ENCODE measurements around the gene NLRC5.

The NLRC5 gene

GRCh38 chr16:57024894-57025680, 35.7 kb downstream of the NLRC5 start:
- Mint-ChIP-seq H3K9me3 (no peaks in the 10 kb centered on the region), H3K36me3 (ENCODE audit: low read depth) (no peaks in the 10 kb centered on the region), H3K27ac (no peak overlapping the region), H3K27me3 (ENCODE audit: low read depth) (peaks cover 21% of the 10 kb centered on the region), H3K4me3 (no peak overlapping the region), H3K4me1 (no peaks in the 10 kb centered on the region)
- TF ChIP-seq, protein P1, sequence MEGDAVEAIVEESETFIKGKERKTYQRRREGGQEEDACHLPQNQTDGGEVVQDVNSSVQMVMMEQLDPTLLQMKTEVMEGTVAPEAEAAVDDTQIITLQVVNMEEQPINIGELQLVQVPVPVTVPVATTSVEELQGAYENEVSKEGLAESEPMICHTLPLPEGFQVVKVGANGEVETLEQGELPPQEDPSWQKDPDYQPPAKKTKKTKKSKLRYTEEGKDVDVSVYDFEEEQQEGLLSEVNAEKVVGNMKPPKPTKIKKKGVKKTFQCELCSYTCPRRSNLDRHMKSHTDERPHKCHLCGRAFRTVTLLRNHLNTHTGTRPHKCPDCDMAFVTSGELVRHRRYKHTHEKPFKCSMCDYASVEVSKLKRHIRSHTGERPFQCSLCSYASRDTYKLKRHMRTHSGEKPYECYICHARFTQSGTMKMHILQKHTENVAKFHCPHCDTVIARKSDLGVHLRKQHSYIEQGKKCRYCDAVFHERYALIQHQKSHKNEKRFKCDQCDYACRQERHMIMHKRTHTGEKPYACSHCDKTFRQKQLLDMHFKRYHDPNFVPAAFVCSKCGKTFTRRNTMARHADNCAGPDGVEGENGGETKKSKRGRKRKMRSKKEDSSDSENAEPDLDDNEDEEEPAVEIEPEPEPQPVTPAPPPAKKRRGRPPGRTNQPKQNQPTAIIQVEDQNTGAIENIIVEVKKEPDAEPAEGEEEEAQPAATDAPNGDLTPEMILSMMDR (IDR thresholded peaks at IDR 0.05; ENCODE audit: unreplicated experiment in 3 of 3), result no peak

- no peak overlapping the region for H3K27ac Mint-ChIP-seq
- peaks cover 20% of the 10 kb centered on the region for H3K27me3 Mint-ChIP-seq (ENCODE audit: low read depth)
- TF ChIP-seq, protein P1 (IDR thresholded peaks at IDR 0.05; ENCODE audit: unreplicated experiment in 3 of 3), result no peak
- H3K36me3 Mint-ChIP-seq (ENCODE audit: low read depth), result no peaks in the 10 kb centered on the region
- no peaks in the 10 kb centered on the region for H3K9me3 Mint-ChIP-seq
- no peaks in the 10 kb centered on the region for H3K4me1 Mint-ChIP-seq
- no peak overlapping the region for H3K4me3 Mint-ChIP-seq
Measured at GRCh38 chr16:57025941-57026777, 36.8 kb downstream of the NLRC5 start.

GRCh38 chr16:57026778-57027062, 37.4 kb downstream of the NLRC5 start:
- H3K36me3 Mint-ChIP-seq (ENCODE audit: low read depth), result no peaks in the 10 kb centered on the region
- H3K4me1 Mint-ChIP-seq, result no peaks in the 10 kb centered on the region
- TF ChIP-seq, protein P1 (IDR thresholded peaks at IDR 0.05; ENCODE audit: unreplicated experiment in 3 of 3), result no peak
- H3K9me3 Mint-ChIP-seq, result no peaks in the 10 kb centered on the region
- no peak overlapping the region for H3K27ac Mint-ChIP-seq
- peaks cover 24% of the 10 kb centered on the region for H3K27me3 Mint-ChIP-seq (ENCODE audit: low read depth)
- H3K4me3 Mint-ChIP-seq, result no peak overlapping the region

GRCh38 chr16:57027067-57027466, 37.7 kb downstream of the NLRC5 start:
- H3K27me3 Mint-ChIP-seq (ENCODE audit: low read depth), result peaks cover 28% of the 10 kb centered on the region
- TF ChIP-seq, protein P1 (IDR thresholded peaks at IDR 0.05; ENCODE audit: unreplicated experiment in 3 of 3), result no peak
- H3K4me3 Mint-ChIP-seq, result no peak overlapping the region
- no peaks in the 10 kb centered on the region for H3K36me3 Mint-ChIP-seq (ENCODE audit: low read depth)
- no peaks in the 10 kb centered on the region for H3K4me1 Mint-ChIP-seq
- no peaks in the 10 kb centered on the region for H3K9me3 Mint-ChIP-seq
- H3K27ac Mint-ChIP-seq, result no peak overlapping the region

DNA sequence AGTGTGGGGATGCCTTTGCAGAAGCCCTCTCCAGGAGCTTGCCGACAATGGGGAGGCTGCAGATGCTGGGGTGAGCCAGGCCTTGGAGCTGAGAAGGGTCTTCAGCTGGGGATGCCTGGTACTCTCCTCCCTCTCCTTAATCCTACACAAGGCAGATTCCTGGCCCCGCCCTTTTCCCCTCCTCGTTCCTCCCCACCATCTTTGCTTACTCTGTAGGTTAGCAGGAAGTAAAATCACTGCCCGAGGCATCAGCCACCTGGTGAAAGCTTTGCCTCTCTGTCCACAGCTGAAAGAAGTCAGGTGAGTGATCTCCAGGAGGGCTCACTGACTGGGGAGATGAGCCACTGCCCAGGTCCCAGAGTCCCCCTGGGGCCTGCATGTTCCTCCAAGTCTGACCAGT, 38.7 kb downstream of the NLRC5 start:
- Mint-ChIP-seq H3K4me3 (no peak overlapping the region), H3K27ac (no peak overlapping the region), H3K4me1 (no peaks in the 10 kb centered on the region), H3K27me3 (ENCODE audit: low read depth) (peaks cover 26% of the 10 kb centered on the region), H3K36me3 (ENCODE audit: low read depth) (no peaks in the 10 kb centered on the region), H3K9me3 (no peaks in the 10 kb centered on the region)
- TF ChIP-seq, protein P1 (IDR thresholded peaks at IDR 0.05; ENCODE audit: unreplicated experiment in 3 of 3), result no peak
